A673 (cell line): ENCODE results near the gene ARL5C. TPM values are rescaled to one million over a fixed set of nuclear protein-coding genes. Genes with fewer than 3 reads are reported as not detected.

ENCODE experiments used
- BruUV-seq: library from RNA; stranded (reverse); fragments of 400-500 nt; replicated peaks from 2 replicates; lab custom pipeline; 2021; lab: Mats Ljungman, UMichigan
- CTCF ChIA-PET: fragments of 300-600 bp; sonication (Branson Sonifier 250); formaldehyde crosslinking; loops from one replicate; lab custom pipeline; 2022; ENCODE audit warnings: antibody characterized with exemption; lab: Charles Lee
- POLR2A ChIA-PET: fragments of 300-600 bp; sonication (Branson Sonifier 250); formaldehyde crosslinking; loops from one replicate; lab custom pipeline; 2022; ENCODE audit warnings: antibody characterized with exemption; ENCODE audit not compliant: low non-redundant PET; lab: Charles Lee
- DNase-seq: peaks from one replicate; pipeline ENCODE4 v3.0.0-alpha.2; 2015; ENCODE audit warnings: low spot score
- H3K27ac ChIP-seq: fragments of 200-600 bp; sonication (generic); 2 replicates; pipeline ENCODE4 v1.5.1; 2016; ENCODE audit warnings: mixed run types, low read depth, mild to moderate bottlenecking, mixed read lengths, antibody characterized with exemption, low read length; ENCODE audit not compliant: poor library complexity, severe bottlenecking
- H3K27me3 ChIP-seq: fragments of 200-600 bp; sonication (generic); replicated peaks from 2 replicates; pipeline ENCODE4 v1.6.1; 2017; ENCODE audit warnings: mixed run types, low read depth, mild to moderate bottlenecking, mixed read lengths, antibody characterized with exemption, low read length; ENCODE audit not compliant: insufficient read depth, poor library complexity
- H3K36me3 ChIP-seq: fragments of 200-600 bp; sonication (generic); 2 replicates; pipeline ENCODE4 v1.6.1; 2016; ENCODE audit warnings: mixed run types, mild to moderate bottlenecking, mixed read lengths, antibody characterized with exemption, low read length; ENCODE audit not compliant: insufficient read depth, poor library complexity, severe bottlenecking
- H3K4me1 ChIP-seq: fragments of 200-600 bp; sonication (generic); 2 replicates; pipeline ENCODE4 v1.6.1; 2017; ENCODE audit warnings: mixed run types, mild to moderate bottlenecking, mixed read lengths, antibody characterized with exemption, low read length; ENCODE audit not compliant: insufficient read depth, poor library complexity, severe bottlenecking
- H3K4me3 ChIP-seq: fragments of 200-600 bp; sonication (generic); 2 replicates; pipeline ENCODE4 v1.5.1; 2016; ENCODE audit warnings: low read depth, mixed run types, mild to moderate bottlenecking, mixed read lengths, low read length; ENCODE audit not compliant: poor library complexity, severe bottlenecking
- H3K9me3 ChIP-seq: fragments of 200-600 bp; sonication (generic); 2 replicates; pipeline ENCODE4 v1.6.1; 2016; ENCODE audit warnings: mixed run types, low read depth, mild to moderate bottlenecking, mixed read lengths, antibody characterized with exemption, low read length; ENCODE audit not compliant: poor library complexity, severe bottlenecking
- EZH2 ChIP-seq: fragments of 200-600 bp; sonication (generic); IDR thresholded peaks from 2 replicates; pipeline ENCODE4 v1.6.1; 2017; ENCODE audit warnings: borderline replicate concordance, low read depth, mild to moderate bottlenecking, mixed read lengths, antibody characterized with exemption, low read length; ENCODE audit not compliant: poor library complexity, severe bottlenecking
- intact Hi-C: fragments of 100-400 bp; cut with micrococcal nuclease; formaldehyde crosslinking; loops from one replicate; pipeline ENCODE4 v1.10.0; 2022; ENCODE audit not compliant: unreplicated experiment
- total RNA-seq: library from RNA; stranded (reverse); gene quantifications from 2 replicates; pipeline ENCODE4 v1.2.3, GENCODE V29; 2021
- TF ChIP-seq, protein P1 (sequence below): fragments of 300-800, 200-600 bp; sonication (generic); conservative IDR thresholded peaks from 2 replicates; pipeline ENCODE4 v1.5.1; 2017; ENCODE audit warnings: low read depth, mild to moderate bottlenecking, antibody characterized with exemption, low read length, moderate library complexity, mixed read lengths

The ARL5C gene
- total RNA-seq, 1 experiment from 2014 or later = not detected

DNA sequence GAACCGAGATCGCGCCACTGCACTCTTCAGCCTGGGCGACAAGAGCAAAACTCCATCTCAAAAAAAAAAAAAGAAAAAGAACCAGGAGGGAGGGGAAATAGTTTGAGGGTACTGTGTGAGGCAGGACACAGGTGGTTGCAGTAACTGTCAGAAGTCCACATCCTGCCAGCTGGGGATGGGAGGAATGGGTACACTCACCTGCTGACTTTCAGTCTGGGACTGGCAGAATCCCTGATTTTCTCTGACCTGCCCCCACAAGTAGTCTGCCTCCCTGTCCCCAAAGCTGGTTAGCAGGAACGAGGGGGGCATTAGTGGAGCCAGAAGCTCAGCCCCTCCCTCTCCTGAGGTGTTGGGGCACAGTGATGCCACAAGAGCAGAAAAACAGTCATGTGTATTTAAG lies 7.1 kb upstream of the ARL5C start:
- ChIA-PET CTCF (no interaction called here), POLR2A (no interaction called here)
- no TSS peak for BruUV-seq
- DNase-seq = no peak
- intact Hi-C loops = no loop called here
- no peaks in the 10 kb centered on the region for H3K9me3 ChIP-seq
- H3K27me3 ChIP-seq = no peaks in the 10 kb centered on the region
- H3K4me3 ChIP-seq = no peak overlapping the region
- H3K4me1 ChIP-seq = no peaks in the 10 kb centered on the region
- TF ChIP-seq, protein P1, sequence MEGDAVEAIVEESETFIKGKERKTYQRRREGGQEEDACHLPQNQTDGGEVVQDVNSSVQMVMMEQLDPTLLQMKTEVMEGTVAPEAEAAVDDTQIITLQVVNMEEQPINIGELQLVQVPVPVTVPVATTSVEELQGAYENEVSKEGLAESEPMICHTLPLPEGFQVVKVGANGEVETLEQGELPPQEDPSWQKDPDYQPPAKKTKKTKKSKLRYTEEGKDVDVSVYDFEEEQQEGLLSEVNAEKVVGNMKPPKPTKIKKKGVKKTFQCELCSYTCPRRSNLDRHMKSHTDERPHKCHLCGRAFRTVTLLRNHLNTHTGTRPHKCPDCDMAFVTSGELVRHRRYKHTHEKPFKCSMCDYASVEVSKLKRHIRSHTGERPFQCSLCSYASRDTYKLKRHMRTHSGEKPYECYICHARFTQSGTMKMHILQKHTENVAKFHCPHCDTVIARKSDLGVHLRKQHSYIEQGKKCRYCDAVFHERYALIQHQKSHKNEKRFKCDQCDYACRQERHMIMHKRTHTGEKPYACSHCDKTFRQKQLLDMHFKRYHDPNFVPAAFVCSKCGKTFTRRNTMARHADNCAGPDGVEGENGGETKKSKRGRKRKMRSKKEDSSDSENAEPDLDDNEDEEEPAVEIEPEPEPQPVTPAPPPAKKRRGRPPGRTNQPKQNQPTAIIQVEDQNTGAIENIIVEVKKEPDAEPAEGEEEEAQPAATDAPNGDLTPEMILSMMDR = no peak
- no peak for TF ChIP-seq EZH2
- no peaks in the 10 kb centered on the region for H3K36me3 ChIP-seq
- no peak overlapping the region for H3K27ac ChIP-seq

DNA sequence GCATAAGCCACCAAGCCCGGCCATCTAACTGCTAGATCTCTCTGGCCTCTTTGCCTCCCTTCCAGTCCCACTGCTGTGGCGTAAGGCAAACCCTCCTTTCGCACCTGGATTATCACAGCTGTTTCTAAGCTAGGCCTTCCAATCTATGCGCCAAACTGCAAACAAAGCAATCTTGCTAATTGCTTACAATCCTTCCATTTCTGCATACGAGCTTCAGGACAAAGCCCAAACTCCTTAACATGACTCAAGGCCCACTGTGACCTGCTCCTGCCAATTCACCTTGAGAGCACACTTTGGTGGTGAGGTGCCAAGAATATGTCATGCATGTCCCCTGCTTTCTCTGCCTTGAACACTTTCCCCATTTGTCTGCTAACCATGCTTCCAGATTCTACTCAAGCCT lies 6.0 kb upstream of the ARL5C start:
- BruUV-seq = no TSS peak
- no peaks in the 10 kb centered on the region for H3K4me1 ChIP-seq
- intact Hi-C loops = no loop called here
- TF ChIP-seq, protein P1 = no peak
- TF ChIP-seq EZH2 = no peak
- no peak overlapping the region for H3K4me3 ChIP-seq
- no peak overlapping the region for H3K27ac ChIP-seq
- ChIA-PET CTCF (interaction anchor here (0.5 kb wide), 1 partner anchor 88 kb away, joined by 11 read pairs; no protein-coding TSS in a partner anchor), POLR2A (no interaction called here)
- H3K9me3 ChIP-seq = no peaks in the 10 kb centered on the region
- no peak for DNase-seq
- H3K36me3 ChIP-seq = no peaks in the 10 kb centered on the region
- no peaks in the 10 kb centered on the region for H3K27me3 ChIP-seq

DNA sequence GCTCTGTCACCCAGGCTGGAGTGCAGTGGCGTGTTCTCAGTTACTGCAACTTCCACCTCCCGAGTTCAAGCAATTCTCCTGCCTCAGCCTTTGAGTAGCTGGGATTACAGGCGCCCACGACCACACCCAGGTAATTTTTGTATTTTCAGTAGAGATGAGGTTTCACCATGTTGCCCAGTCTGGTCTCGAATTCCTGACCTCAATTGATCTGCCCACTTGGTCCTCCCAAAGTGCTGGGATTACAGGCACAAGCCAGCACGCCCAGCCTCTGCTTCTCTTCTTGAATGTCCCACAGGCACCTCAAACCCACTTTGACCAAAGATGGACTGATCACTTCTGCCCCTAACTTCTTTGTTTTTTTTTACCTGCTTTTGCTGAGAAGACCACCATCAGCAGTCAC lies 4.6 kb upstream of the ARL5C start:
- intact Hi-C loops = no loop called here
- no peaks in the 10 kb centered on the region for H3K36me3 ChIP-seq
- DNase-seq = no peak
- POLR2A ChIA-PET = no interaction called here
- TF ChIP-seq, protein P1 = no peak
- TF ChIP-seq EZH2 = no peak
- no TSS peak for BruUV-seq
- H3K4me3 ChIP-seq = no peak overlapping the region
- H3K27ac ChIP-seq = no peak overlapping the region
- no peaks in the 10 kb centered on the region for H3K27me3 ChIP-seq
- H3K4me1 ChIP-seq = no peaks in the 10 kb centered on the region
- H3K9me3 ChIP-seq = no peaks in the 10 kb centered on the region
- CTCF ChIA-PET = interaction anchor here (0.6 kb wide), 1 partner anchor 11 kb away, joined by 4 read pairs; no protein-coding TSS in a partner anchor
